Right atrium auricular region (tissue), 2 donors: Measurements from ENCODE around the gene KIF3A. TPM values are rescaled to one million over a fixed set of nuclear protein-coding genes. Genes with fewer than 3 reads are reported as not detected.

Experiments used
- DNase-seq: peaks from one replicate; pipeline ENCODE4 v3.0.0-alpha.2; 2019; ENCODE audit warnings: low spot score
- H3K27ac ChIP-seq, 2 donors: fragments of 200-600 bp; sonication (generic); 1 replicate in 1 of 2; 2 replicates in 1 of 2; pipeline ENCODE4 v1.5.1; 2016 to 2019
- H3K27me3 ChIP-seq, 2 donors: fragments of 200-600 bp; sonication (generic); one replicate each; pipeline versions ENCODE4 v1.5.1 to v1.6.0; 2017 to 2019
- H3K36me3 ChIP-seq: fragments of 200-600 bp; sonication (generic); one replicate; pipeline ENCODE4 v1.5.1; 2016
- H3K4me1 ChIP-seq, 2 donors: fragments of 200-600 bp; sonication (generic); one replicate each; pipeline versions ENCODE4 v1.5.1 to v1.6.0; 2017 to 2019
- H3K4me3 ChIP-seq, 2 donors: fragments of 200-600 bp; sonication (generic); 1 replicate in 1 of 2; 2 replicates in 1 of 2; pipeline ENCODE4 v1.5.1; 2017 to 2019; ENCODE audit warnings: mild to moderate bottlenecking in 1 of 2, moderate library complexity in 1 of 2
- H3K9me3 ChIP-seq, 2 donors: fragments of 200-600 bp; sonication (generic); one replicate each; pipeline ENCODE4 v1.5.1; 2019
- total RNA-seq, 2 donors: library from RNA; depleted of rRNA; stranded (reverse); fragments of >200 nt; gene quantifications; one replicate each; pipeline ENCODE4 v1.1.0, GENCODE V29; 2016
- TF ChIP-seq, protein P1 (sequence below), 2 donors: fragments of 200-600 bp; sonication (generic); IDR thresholded peaks; one replicate each; pipeline ENCODE4 v1.5.1; 2019; ENCODE audit warnings: antibody characterized with exemption in 2 of 2

The KIF3A gene
- total RNA-seq, 2 donors from 2014 or later: 5.6 to 7.2 TPM

DNA sequence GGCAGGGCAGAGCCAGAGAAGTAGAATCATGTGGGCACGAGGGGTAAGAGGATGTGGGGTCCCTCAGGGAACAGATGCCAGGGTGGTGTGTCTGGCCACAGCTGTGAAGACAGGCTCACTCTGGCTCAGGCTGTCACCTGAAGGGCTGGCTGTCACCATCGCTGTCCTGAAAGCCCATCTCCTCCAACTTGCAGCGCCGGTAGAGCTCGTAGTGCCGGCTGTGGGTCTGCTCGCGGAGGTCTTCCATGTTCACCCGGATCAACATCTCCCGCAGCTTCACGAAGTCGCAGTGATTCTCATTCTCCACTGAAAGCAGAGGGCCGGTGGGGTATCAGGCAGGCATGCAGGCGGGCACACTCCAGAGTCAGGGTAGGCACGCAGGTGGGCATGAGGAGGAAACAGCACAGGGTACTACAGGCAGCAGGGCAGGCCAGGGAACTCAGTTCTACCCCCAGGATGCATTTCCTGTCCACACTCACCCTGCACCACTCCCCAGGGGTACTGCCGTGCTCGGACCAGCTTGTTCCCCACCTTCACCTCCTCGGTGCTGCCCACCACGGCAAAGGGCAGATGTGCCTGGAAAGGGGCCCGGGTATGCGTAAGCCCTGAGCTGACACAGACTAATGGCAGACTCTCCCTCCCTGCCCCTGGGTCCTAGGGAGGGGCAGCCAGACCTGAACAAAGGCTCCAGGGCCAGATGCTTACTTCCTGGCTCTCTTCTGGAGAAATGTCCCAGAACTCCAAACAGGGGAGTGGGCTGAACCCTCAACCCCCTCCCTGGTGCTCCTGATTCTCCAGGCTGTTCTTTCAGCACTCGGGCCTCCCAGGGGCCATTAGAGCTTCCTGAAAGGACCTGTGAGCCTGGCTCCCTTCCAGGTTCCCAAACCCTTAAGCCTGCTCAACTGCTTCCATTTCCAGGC, 24.2 kb upstream of the KIF3A start:
- Histone ChIP-seq H3K4me3 (no peak overlapping the region), H3K9me3 (no peaks in the 10 kb centered on the region), H3K36me3 (peaks cover 81% of the 10 kb centered on the region), H3K27me3 (no peaks in the 10 kb centered on the region), H3K27ac (no peak overlapping the region), H3K4me1 (peaks cover 0 to 3% of the 10 kb centered on the region in 2 donors)
- TF ChIP-seq, protein P1, sequence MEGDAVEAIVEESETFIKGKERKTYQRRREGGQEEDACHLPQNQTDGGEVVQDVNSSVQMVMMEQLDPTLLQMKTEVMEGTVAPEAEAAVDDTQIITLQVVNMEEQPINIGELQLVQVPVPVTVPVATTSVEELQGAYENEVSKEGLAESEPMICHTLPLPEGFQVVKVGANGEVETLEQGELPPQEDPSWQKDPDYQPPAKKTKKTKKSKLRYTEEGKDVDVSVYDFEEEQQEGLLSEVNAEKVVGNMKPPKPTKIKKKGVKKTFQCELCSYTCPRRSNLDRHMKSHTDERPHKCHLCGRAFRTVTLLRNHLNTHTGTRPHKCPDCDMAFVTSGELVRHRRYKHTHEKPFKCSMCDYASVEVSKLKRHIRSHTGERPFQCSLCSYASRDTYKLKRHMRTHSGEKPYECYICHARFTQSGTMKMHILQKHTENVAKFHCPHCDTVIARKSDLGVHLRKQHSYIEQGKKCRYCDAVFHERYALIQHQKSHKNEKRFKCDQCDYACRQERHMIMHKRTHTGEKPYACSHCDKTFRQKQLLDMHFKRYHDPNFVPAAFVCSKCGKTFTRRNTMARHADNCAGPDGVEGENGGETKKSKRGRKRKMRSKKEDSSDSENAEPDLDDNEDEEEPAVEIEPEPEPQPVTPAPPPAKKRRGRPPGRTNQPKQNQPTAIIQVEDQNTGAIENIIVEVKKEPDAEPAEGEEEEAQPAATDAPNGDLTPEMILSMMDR (IDR thresholded peaks at IDR 0.05): no peak
- peak; percentile 55 for DNase-seq

DNA sequence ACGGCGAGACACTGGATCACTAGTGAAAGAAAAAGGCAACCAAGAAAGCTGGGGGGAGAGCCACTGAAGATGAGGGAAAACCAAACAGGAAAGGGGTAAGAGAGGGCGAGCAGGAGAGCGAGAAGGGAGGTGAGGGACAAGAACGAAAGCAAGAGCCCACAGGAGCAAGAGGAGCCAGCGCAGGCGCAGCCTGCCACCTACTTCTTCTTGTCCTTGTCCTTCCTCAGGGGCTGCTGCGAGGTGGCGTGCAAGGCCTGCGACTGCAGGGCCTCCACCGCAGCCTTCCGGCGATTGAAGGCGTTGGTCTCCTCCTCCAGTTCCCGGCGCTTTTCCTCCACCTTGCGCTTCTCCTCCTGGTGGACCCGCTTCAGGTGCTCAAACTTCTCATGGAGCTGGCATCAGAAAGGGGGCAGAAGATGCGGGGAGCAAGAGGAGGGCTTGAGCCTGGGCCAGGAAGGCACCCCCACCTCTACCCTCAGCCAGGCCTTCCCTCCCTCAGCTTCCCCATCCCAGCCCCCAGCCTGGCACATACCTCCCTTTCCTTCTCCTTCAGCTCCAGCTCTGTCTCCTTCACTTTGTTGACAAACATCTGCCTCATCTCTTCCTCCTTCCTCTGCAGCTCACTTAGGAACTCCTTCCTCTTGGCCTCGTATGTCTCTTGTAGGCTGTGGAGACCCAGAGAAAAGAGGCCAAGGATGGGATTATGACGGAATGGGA, 23.4 kb upstream of the KIF3A start:
- H3K36me3 ChIP-seq: peaks cover 81% of the 10 kb centered on the region
- peak; percentile 30 for DNase-seq
- H3K27me3 ChIP-seq: no peaks in the 10 kb centered on the region
- H3K9me3 ChIP-seq: no peaks in the 10 kb centered on the region
- no peaks in the 10 kb centered on the region for H3K4me1 ChIP-seq
- TF ChIP-seq, protein P1 (IDR thresholded peaks at IDR 0.05): no peak
- H3K4me3 ChIP-seq: no peak overlapping the region
- H3K27ac ChIP-seq: no peak overlapping the region

DNA sequence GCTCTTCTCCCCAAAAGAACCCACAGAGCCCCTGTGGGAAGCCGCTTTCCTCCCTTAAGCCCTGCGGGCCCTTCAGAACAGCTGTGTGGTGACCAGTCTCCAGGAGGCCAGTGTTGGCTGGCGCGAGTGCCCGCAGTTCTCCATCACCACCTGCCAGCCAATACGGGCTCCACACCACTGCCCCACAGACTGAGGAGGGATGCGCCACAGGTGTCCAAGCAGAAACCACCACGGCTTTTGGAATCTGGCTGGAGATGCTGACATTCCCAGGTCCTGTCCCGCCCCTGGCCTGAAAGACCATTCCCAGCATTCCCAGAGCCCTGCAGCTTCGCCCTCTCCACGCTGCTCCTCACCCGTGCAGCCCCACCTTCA, 22.7 kb upstream of the KIF3A start:
- TF ChIP-seq, protein P1 (IDR thresholded peaks at IDR 0.05): no peak
- Histone ChIP-seq H3K36me3 (peaks cover 78% of the 10 kb centered on the region), H3K9me3 (no peaks in the 10 kb centered on the region), H3K27ac (no peak overlapping the region), H3K27me3 (no peaks in the 10 kb centered on the region), H3K4me3 (no peak overlapping the region), H3K4me1 (no peaks in the 10 kb centered on the region)
- peak; percentile 40 for DNase-seq

DNA sequence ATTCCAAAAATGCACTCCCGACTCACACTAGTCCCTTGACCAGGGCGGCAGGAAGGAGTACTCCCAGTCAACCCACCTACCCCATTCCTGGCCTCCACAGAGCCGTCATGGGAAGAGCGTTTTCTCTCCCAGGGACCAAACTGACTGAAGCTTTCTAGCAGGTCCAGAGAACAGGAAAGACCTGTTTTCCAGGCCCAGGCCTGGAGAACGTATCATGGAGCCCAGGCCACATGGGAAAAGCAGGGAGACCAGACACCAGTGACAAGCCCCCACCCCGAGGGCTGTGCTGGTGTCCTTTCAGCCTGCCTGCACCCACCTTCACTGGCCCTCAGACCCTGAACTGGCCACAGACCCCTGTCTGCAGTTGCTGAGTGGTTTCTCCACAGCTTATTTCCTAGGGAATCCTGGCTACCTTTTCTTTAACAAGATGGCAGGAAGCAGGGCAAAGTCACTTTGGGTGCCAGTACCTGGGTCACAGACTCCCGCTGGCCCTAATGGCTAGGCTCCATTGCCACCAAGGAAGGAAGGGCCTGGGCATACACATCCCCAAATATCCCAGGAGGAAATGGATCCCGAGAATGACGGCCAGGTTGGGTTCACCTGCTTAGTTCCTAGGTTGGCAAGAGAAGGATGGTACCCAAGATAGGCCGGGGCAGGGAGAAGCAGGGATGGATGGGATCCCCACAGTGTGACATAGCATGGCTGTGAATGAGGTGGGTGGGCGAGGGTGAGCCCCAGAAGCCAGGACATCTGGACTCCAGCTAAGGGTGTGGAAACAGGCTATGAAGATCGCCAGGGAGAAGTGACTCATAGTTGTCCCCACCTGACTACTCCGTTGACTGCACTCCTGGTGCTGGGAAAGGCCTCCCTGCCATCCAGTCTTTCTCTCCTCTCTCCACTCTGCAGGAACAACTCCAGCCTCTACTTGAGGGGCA, 22.0 kb upstream of the KIF3A start:
- Histone ChIP-seq H3K36me3 (peaks cover 71% of the 10 kb centered on the region), H3K27me3 (no peaks in the 10 kb centered on the region), H3K9me3 (no peaks in the 10 kb centered on the region), H3K4me1 (no peaks in the 10 kb centered on the region), H3K27ac (no peak overlapping the region), H3K4me3 (no peak overlapping the region)
- TF ChIP-seq, protein P1 (IDR thresholded peaks at IDR 0.05): no peak
- peak; percentile 50 for DNase-seq

DNA sequence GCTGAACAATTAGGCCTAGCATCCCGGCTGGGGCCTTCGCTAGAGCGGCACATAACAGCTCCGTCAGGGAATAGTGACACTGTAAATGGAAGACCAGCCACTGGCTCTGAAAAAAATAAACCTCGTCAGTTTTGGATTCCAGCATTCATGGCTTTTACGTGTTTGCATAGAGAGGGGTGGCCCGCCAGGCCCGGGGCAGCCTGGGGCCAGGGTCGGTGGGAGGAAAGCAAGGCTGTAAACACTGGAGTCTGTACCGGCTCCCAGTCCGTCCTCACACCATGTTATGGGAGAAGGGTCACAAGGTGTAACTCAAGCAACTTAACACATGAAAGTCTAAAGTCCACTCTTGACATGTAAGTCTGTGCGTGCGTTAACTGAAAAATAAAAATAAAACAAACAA, 21.1 kb upstream of the KIF3A start:
- no peak overlapping the region for H3K4me3 ChIP-seq
- H3K4me1 ChIP-seq: no peaks in the 10 kb centered on the region
- H3K36me3 ChIP-seq: peaks cover 62% of the 10 kb centered on the region
- TF ChIP-seq, protein P1 (IDR thresholded peaks at IDR 0.05): no peak
- no peak overlapping the region for H3K27ac ChIP-seq
- no peaks in the 10 kb centered on the region for H3K9me3 ChIP-seq
- DNase-seq: no peak
- H3K27me3 ChIP-seq: no peaks in the 10 kb centered on the region
